AG10803 (cell line): ENCODE measurements around the gene LRRC28.

Source experiments
- DNase-seq: peaks from one replicate; pipeline ENCODE4 v3.0.0; 2010; ENCODE audit warnings: low read depth
- H3K4me3 ChIP-seq: 2 replicates; pipeline ENCODE4 v1.5.1; 2011; ENCODE audit warnings: mild to moderate bottlenecking, low read length, control low read depth
- TF ChIP-seq, protein P1 (sequence below): conservative IDR thresholded peaks from 2 replicates; pipeline ENCODE4 v1.5.1; 2011; ENCODE audit warnings: mild to moderate bottlenecking, low read length, control low read depth, inconsistent platforms

LRRC28 gene

DNA sequence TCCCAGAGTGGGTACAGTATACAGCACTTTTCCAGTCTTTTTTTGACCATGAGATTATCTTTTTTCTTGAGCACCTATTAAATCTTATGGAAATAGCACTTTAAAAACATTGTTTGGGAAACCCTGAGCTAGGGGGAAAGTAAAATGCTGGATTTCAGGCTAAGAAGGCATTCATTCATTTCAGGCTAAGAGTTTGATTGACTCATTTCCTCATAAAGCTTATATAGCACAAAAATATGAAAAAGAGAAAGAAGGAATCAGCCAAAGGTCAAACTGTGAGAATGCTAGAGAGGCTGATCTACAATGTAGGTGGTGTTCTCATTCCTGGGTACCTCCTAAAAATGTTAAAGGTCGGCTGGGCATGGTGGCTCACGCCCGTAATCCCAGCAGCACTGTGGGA is 12.4 kb upstream of the LRRC28 start:
- TF ChIP-seq, protein P1, sequence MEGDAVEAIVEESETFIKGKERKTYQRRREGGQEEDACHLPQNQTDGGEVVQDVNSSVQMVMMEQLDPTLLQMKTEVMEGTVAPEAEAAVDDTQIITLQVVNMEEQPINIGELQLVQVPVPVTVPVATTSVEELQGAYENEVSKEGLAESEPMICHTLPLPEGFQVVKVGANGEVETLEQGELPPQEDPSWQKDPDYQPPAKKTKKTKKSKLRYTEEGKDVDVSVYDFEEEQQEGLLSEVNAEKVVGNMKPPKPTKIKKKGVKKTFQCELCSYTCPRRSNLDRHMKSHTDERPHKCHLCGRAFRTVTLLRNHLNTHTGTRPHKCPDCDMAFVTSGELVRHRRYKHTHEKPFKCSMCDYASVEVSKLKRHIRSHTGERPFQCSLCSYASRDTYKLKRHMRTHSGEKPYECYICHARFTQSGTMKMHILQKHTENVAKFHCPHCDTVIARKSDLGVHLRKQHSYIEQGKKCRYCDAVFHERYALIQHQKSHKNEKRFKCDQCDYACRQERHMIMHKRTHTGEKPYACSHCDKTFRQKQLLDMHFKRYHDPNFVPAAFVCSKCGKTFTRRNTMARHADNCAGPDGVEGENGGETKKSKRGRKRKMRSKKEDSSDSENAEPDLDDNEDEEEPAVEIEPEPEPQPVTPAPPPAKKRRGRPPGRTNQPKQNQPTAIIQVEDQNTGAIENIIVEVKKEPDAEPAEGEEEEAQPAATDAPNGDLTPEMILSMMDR: no peak
- DNase-seq: no peak
- no peak overlapping the region for H3K4me3 ChIP-seq

- DNase-seq: no peak
These were observed 11.6 kb upstream of the LRRC28 start for GRCh38 chr15:99239545-99240198.

GRCh38 chr15:99241752-99242151 is 9.5 kb upstream of the LRRC28 start:
- DNase-seq: no peak
- no peak overlapping the region for H3K4me3 ChIP-seq

More at GRCh38 chr15:99239545-99240198, 11.6 kb upstream of the LRRC28 start:
- no peak overlapping the region for H3K4me3 ChIP-seq
- TF ChIP-seq, protein P1: no peak

GRCh38 chr15:99244306-99244705 is 7.0 kb upstream of the LRRC28 start:
- TF ChIP-seq, protein P1: no peak
- DNase-seq: no peak
- H3K4me3 ChIP-seq: no peak overlapping the region

More at GRCh38 chr15:99241752-99242151, 9.5 kb upstream of the LRRC28 start:
- TF ChIP-seq, protein P1: no peak

- DNase-seq: no peak
These were observed 4.2 kb upstream of the LRRC28 start for GRCh38 chr15:99247062-99247461.

DNA sequence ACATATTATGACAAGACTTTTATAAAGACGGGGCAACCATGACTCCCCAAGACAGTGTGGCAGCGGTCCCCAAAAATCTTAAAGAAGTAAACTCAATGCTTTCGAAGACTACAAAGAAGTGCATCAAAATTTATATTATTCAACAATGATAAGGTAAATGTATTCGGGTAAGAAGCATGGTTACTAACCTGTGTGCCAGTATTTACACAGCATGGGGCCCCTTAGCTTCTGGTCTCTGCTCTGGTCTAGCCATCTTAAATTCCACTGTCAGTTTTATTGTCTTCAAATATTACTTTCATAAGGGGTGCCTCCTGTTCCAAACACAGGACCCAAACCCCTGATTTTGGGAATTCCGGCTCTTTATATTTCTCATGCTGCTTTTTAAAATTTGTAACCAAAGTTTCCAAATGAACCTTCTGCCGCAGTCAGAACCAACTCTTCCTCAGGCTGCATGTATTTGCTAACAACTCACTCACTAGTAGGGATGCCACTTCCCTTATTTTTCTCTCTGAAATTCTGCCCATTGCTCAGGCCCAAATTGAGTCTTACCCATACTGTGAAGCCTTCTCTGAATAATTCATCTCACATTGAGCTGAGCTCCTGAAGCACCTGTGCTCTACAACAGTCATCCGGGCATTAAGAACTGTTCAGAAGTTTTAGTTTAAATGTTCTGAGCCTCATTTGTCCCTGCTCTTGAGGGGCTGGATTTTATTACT is 3.1 kb upstream of the LRRC28 start:
- DNase-seq: no peak
- peak overlapping the region; percentile 89 for H3K4me3 ChIP-seq
- TF ChIP-seq, protein P1: no peak

More at GRCh38 chr15:99247062-99247461, 4.2 kb upstream of the LRRC28 start:
- no peak overlapping the region for H3K4me3 ChIP-seq
- TF ChIP-seq, protein P1: no peak
